Mesothelial cell of epicardium (in vitro differentiated cells): Measurements from ENCODE around the gene OSBPL6. TPM values are rescaled to one million over a fixed set of nuclear protein-coding genes. Genes with fewer than 3 reads are reported as not detected.

ENCODE experiments used
- DNase-seq, 2 experiments: peaks; one replicate each; pipeline ENCODE4 v3.0.0; 2021; ENCODE audit warnings: low spot score in 2 of 2; ENCODE audit not compliant: unreplicated experiment in 2 of 2
- H3K27ac Mint-ChIP-seq: 2 replicates; pipeline ENCODE4 v1.8.0; 2021; ENCODE audit warnings: mixed read lengths
- H3K27me3 Mint-ChIP-seq: 2 replicates; pipeline ENCODE4 v1.8.0; 2021; ENCODE audit warnings: low read depth, mixed read lengths
- H3K36me3 Mint-ChIP-seq: 2 replicates; pipeline ENCODE4 v1.8.0; 2021; ENCODE audit warnings: mixed read lengths
- H3K4me1 Mint-ChIP-seq: 2 replicates; pipeline ENCODE4 v1.8.0; 2021; ENCODE audit warnings: mixed read lengths
- H3K4me3 Mint-ChIP-seq: 2 replicates; pipeline ENCODE4 v1.8.0; 2021; ENCODE audit warnings: mild to moderate bottlenecking, moderate library complexity, mixed read lengths
- H3K9me3 Mint-ChIP-seq: 2 replicates; pipeline ENCODE4 v1.8.0; 2021; ENCODE audit warnings: mixed read lengths
- total RNA-seq: library from RNA; stranded (reverse); gene quantifications from 3 replicates; pipeline ENCODE4 v1.2.1, GENCODE V29; 2021
- TF ChIP-seq, protein P1 (sequence below): fragments of 200-600 bp; sonication (generic); IDR thresholded peaks from one replicate; pipeline ENCODE4 v1.5.0; 2021; ENCODE audit warnings: antibody characterized with exemption; ENCODE audit not compliant: unreplicated experiment

The OSBPL6 gene
- total RNA-seq, 1 donor from 2014 or later, result 2.8 TPM

DNA sequence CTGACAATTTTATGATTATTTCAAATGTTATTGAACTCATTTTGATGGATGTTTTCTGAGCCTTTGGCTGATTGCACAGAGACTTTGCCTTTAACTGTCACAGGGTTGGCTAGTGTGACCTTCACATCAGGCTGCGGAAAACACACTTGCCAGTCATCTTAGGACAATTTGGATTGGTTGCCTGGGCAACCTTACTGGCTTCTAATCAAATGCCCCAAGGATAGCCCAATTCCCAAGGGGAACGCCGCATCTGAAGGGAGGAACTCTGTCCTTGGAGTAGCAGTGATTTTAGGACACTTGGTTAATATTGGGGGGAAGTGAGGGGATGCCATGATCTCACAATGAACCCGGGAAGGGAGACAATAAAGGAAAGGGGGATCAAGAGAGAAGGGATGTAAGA lies 29.5 kb downstream of the OSBPL6 start:
- Mint-ChIP-seq H3K27ac (no peak overlapping the region), H3K36me3 (no peaks in the 10 kb centered on the region), H3K9me3 (peaks cover 3% of the 10 kb centered on the region), H3K4me1 (no peaks in the 10 kb centered on the region), H3K27me3 (no peaks in the 10 kb centered on the region), H3K4me3 (no peak overlapping the region)
- TF ChIP-seq, protein P1, sequence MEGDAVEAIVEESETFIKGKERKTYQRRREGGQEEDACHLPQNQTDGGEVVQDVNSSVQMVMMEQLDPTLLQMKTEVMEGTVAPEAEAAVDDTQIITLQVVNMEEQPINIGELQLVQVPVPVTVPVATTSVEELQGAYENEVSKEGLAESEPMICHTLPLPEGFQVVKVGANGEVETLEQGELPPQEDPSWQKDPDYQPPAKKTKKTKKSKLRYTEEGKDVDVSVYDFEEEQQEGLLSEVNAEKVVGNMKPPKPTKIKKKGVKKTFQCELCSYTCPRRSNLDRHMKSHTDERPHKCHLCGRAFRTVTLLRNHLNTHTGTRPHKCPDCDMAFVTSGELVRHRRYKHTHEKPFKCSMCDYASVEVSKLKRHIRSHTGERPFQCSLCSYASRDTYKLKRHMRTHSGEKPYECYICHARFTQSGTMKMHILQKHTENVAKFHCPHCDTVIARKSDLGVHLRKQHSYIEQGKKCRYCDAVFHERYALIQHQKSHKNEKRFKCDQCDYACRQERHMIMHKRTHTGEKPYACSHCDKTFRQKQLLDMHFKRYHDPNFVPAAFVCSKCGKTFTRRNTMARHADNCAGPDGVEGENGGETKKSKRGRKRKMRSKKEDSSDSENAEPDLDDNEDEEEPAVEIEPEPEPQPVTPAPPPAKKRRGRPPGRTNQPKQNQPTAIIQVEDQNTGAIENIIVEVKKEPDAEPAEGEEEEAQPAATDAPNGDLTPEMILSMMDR, result no peak
- no peak for DNase-seq

GRCh38 chr2:178225006-178225805 lies 30.9 kb downstream of the OSBPL6 start:
- Mint-ChIP-seq H3K4me1 (no peaks in the 10 kb centered on the region), H3K27ac (no peak overlapping the region), H3K27me3 (no peaks in the 10 kb centered on the region), H3K4me3 (no peak overlapping the region), H3K36me3 (no peaks in the 10 kb centered on the region), H3K9me3 (no peaks in the 10 kb centered on the region)
- DNase-seq, result no peak
- TF ChIP-seq, protein P1, result no peak

GRCh38 chr2:178227187-178227586 lies 32.9 kb downstream of the OSBPL6 start:
- TF ChIP-seq, protein P1, result no peak
- H3K9me3 Mint-ChIP-seq, result no peaks in the 10 kb centered on the region
- H3K36me3 Mint-ChIP-seq, result no peaks in the 10 kb centered on the region
- DNase-seq, result no peak
- H3K4me3 Mint-ChIP-seq, result no peak overlapping the region
- H3K27ac Mint-ChIP-seq, result no peak overlapping the region
- no peaks in the 10 kb centered on the region for H3K27me3 Mint-ChIP-seq
- no peaks in the 10 kb centered on the region for H3K4me1 Mint-ChIP-seq

DNA sequence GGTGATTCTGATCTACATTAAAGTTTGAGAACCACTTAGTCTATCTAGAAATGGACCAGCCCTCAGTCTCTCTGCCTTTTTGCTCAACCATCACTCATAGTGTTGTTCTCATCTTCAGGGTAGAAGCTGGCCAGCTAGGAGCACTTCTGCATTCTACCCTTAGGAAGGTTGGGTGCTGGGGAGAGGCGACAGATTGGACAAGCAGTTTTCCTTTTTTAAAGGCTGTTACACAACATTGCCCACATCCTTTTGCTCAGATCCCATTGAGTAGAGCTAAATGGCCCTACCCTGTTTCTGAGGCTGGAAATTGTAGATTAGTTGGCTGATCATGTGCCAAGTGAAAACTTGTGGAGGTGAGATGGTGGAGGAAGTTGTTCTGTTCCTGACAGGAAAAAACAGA lies 35.6 kb downstream of the OSBPL6 start:
- no peak overlapping the region for H3K4me3 Mint-ChIP-seq
- H3K27me3 Mint-ChIP-seq, result no peaks in the 10 kb centered on the region
- no peak for DNase-seq
- no peaks in the 10 kb centered on the region for H3K36me3 Mint-ChIP-seq
- TF ChIP-seq, protein P1, result no peak
- H3K27ac Mint-ChIP-seq, result no peak overlapping the region
- no peaks in the 10 kb centered on the region for H3K4me1 Mint-ChIP-seq
- H3K9me3 Mint-ChIP-seq, result no peaks in the 10 kb centered on the region

- Mint-ChIP-seq H3K4me1 (no peaks in the 10 kb centered on the region), H3K27ac (no peak overlapping the region), H3K27me3 (no peaks in the 10 kb centered on the region), H3K36me3 (no peaks in the 10 kb centered on the region), H3K9me3 (no peaks in the 10 kb centered on the region), H3K4me3 (no peak overlapping the region)
- DNase-seq, result no peak
- TF ChIP-seq, protein P1, result no peak
Observed at GRCh38 chr2:178230396-178230795, 36.1 kb downstream of the OSBPL6 start.

- no peak for DNase-seq
- H3K27me3 Mint-ChIP-seq, result no peaks in the 10 kb centered on the region
- no peak overlapping the region for H3K27ac Mint-ChIP-seq
- no peaks in the 10 kb centered on the region for H3K4me1 Mint-ChIP-seq
- no peaks in the 10 kb centered on the region for H3K9me3 Mint-ChIP-seq
- no peak overlapping the region for H3K4me3 Mint-ChIP-seq
- no peaks in the 10 kb centered on the region for H3K36me3 Mint-ChIP-seq
- TF ChIP-seq, protein P1, result no peak
Observed at GRCh38 chr2:178233428-178233827, 39.1 kb downstream of the OSBPL6 start.
